PC-3 (cell line): ENCODE measurements around the gene TGIF1. TPM values are rescaled to one million over a fixed set of nuclear protein-coding genes. Genes with fewer than 3 reads are reported as not detected.

ENCODE experiments used
- ATAC-seq: fragments of 200-7000 bp; cut with Tn5 transposase; 2 replicates; pipeline ENCODE4 v1.9.1; 2020; ENCODE audit warnings: mild to moderate bottlenecking, moderate library complexity
- Bru-seq: library from RNA; stranded (reverse); fragments of 400-500 nt; gene quantifications from one replicate; lab custom pipeline; 2021; lab: Mats Ljungman, UMichigan
- BruChase-seq, 2 experiments: library from RNA; stranded (reverse); fragments of 400-500 nt; gene quantifications; one replicate each; lab custom pipeline; 2021; lab: Mats Ljungman, UMichigan
- BruUV-seq: library from RNA; stranded (reverse); fragments of 400-500 nt; replicated peaks from 2 replicates; lab custom pipeline; 2021; lab: Mats Ljungman, UMichigan
- CTCF ChIA-PET: fragments of 300-600 bp; sonication (Branson Sonifier 250); formaldehyde crosslinking; loops from one replicate; lab custom pipeline; 2022; ENCODE audit warnings: antibody characterized with exemption; lab: Charles Lee
- POLR2A ChIA-PET: fragments of 300-600 bp; sonication (Branson Sonifier 250); formaldehyde crosslinking; loops from one replicate; lab custom pipeline; 2022; ENCODE audit warnings: antibody characterized with exemption; ENCODE audit not compliant: unreplicated experiment; lab: Charles Lee
- DNase-seq: peaks from one replicate; pipeline ENCODE4 v3.0.0-alpha.2; 2015
- H2AFZ ChIP-seq: fragments of 300-600 bp; sonication (generic); 2 replicates; pipeline ENCODE4 v1.6.0; 2016; ENCODE audit warnings: antibody characterized with exemption, low read length
- H3F3A ChIP-seq: fragments of 300-600 bp; sonication (generic); one replicate; pipeline ENCODE4 v1.6.0; 2017; ENCODE audit warnings: antibody characterized with exemption, low read length, control low read depth, mild to moderate bottlenecking; ENCODE audit not compliant: unreplicated experiment
- H3K27ac ChIP-seq: fragments of 300-600 bp; sonication (generic); 2 replicates; pipeline ENCODE4 v1.5.1; 2016; ENCODE audit warnings: mild to moderate bottlenecking, low read length
- H3K27me3 ChIP-seq: fragments of 300-600 bp; sonication (generic); 2 replicates; pipeline ENCODE4 v1.6.1; 2016; ENCODE audit warnings: low read length, mixed read lengths
- H3K36me3 ChIP-seq: fragments of 300-600 bp; sonication (generic); 2 replicates; pipeline ENCODE4 v1.6.1; 2016; ENCODE audit warnings: low read depth, mixed run types, low read length, mixed read lengths
- H3K4me1 ChIP-seq: fragments of 300-600 bp; sonication (generic); 2 replicates; pipeline ENCODE4 v1.5.1; 2016; ENCODE audit warnings: low read length; ENCODE audit not compliant: insufficient read depth
- H3K4me2 ChIP-seq: fragments of 300-600 bp; sonication (generic); 2 replicates; pipeline ENCODE4 v1.6.0; 2016; ENCODE audit warnings: low read length
- H3K4me3 ChIP-seq: fragments of 300-600 bp; sonication (generic); 2 replicates; pipeline ENCODE4 v1.5.1; 2016; ENCODE audit warnings: mild to moderate bottlenecking, low read length, mixed read lengths
- H3K79me2 ChIP-seq: fragments of 300-600 bp; sonication (generic); 2 replicates; pipeline ENCODE4 v1.6.1; 2017; ENCODE audit warnings: low read length, mixed read lengths
- H3K9ac ChIP-seq: fragments of 300-600 bp; sonication (generic); 2 replicates; pipeline ENCODE4 v1.6.0; 2016; ENCODE audit warnings: mild to moderate bottlenecking, low read length
- H3K9me2 ChIP-seq: fragments of 300-600 bp; sonication (generic); replicated peaks from 2 replicates; pipeline ENCODE4 v1.6.1; 2016; ENCODE audit warnings: mixed run types, low read length, mixed read lengths
- H3K9me3 ChIP-seq: fragments of 300-600 bp; sonication (generic); 2 replicates; pipeline ENCODE4 v1.6.1; 2016; ENCODE audit warnings: low read length, mixed read lengths
- H4K20me1 ChIP-seq: fragments of 300-600 bp; sonication (generic); 2 replicates; pipeline ENCODE4 v1.6.1; 2016; ENCODE audit warnings: low read length, mixed read lengths
- CTCF ChIP-seq: fragments of 300-600 bp; sonication (generic); conservative IDR thresholded peaks from 2 replicates; pipeline ENCODE4 v1.5.1; 2017; ENCODE audit warnings: antibody characterized with exemption, low read depth, mild to moderate bottlenecking, low read length
- EZH2 ChIP-seq: fragments of 300-600 bp; sonication (generic); IDR thresholded peaks from one replicate; pipeline ENCODE4 v1.6.1; 2017; ENCODE audit warnings: antibody characterized with exemption, mild to moderate bottlenecking, low read length; ENCODE audit not compliant: unreplicated experiment
- EZH2phosphoT487 ChIP-seq: fragments of 300-600 bp; sonication (generic); IDR thresholded peaks from 2 replicates; pipeline ENCODE4 v1.6.1; 2018; ENCODE audit warnings: mild to moderate bottlenecking, antibody characterized with exemption, low read length, borderline replicate concordance
- intact Hi-C: fragments of 100-400 bp; cut with micrococcal nuclease; formaldehyde crosslinking; loops from 2 replicates; pipeline ENCODE4 v1.9.0; 2023
- long read RNA-seq: library from polyadenylated mRNA; unstranded; transcript quantifications from one replicate; pipeline ENCODE4 v2.0.0, GENCODE V29; 2021; ENCODE audit not compliant: unreplicated experiment
- total RNA-seq: library from RNA; depleted of rRNA; stranded (reverse); fragments of >200 nt; gene quantifications from 2 replicates; pipeline ENCODE4 v1.2.3, GENCODE V29; 2014; rRNA removed

Gene TGIF1
- total RNA-seq (101 and 114 TPM in 2 replicates), Bru-seq, nascent RNA (percentile 94 among the genes with signal in this experiment), BruChase-seq, experiment 1, labeled RNA remaining after a 6-hour chase (percentile 65 among the genes with signal in this experiment), BruChase-seq, experiment 2, labeled RNA remaining after a 2-hour chase (percentile 78 among the genes with signal in this experiment)
- long read RNA-seq, transcript TGIF1-208 (2 exons, 2,214 nt), result minor isoform, 10 of 225 reads
- long read RNA-seq, transcript TGIF1-207 (4 exons, 1,585 nt), result minor isoform, 12 of 225 reads
- long read RNA-seq, transcript TGIF1-202 (3 exons, 2,076 nt), result major isoform, 163 of 225 reads
- long read RNA-seq, partial matches to known transcripts, result 0 of 225 reads
- long read RNA-seq, other reads (novel, unspliced or antisense), result 27 of 225 reads

DNA sequence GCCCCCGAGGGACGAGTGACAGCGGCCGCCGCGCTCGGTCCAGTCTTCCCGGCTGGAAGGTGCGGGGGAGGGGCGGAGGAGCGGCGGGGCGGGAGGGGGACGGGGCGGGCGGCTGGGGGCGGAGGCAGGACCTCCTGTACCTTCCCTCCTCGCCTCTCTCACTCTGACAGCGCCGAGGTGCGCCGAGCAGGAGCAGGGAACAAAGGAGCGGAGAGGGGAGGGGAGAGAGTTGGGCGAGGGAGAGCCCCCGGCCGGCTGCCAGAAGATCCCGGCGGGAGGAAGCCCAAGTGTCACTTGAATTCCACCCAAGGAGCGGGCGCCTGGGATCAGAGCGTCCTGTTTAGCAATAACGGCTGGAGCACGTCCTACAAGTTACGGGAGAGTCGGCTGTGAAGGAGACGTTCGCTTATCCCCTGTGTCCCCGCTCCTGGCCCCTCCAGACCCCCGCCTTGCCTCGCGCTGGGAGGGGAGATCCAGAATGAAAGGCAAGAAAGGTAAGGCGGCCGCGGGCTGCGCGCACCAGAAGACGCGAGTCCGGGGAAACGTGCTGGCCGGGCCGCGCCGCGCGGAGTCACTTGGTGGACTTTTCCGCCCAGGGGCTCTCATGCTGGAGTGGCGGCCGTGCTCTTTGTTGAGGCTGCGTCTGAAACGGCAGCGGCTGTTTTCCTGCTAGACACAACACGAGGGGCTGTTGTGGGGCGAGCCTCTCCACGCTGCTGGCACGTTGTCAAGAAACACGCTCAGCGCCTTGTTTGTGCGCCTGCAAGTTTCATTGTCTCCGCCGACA, at the start of gene TGIF1:
TGIF1 (plus strand) TSS at position 161 of the 787 bp plus-strand sequence; CDS start at position 479, 318 bp downstream.
- Histone ChIP-seq H3K9ac (peak within 1 kb of the TSS; percentile 97), H2AFZ (peak within 1 kb of the TSS; percentile 52), H3F3A (peaks cover 8% of the 10 kb centered on the region), H3K27me3 (no peaks in the 10 kb centered on the region), H3K36me3 (no peaks in the 10 kb centered on the region), H3K4me2 (peak within 1 kb of the TSS; percentile 91), H3K4me3 (peak within 1 kb of the TSS; percentile 96), H3K79me2 (peaks cover 63% of the 10 kb centered on the region), H3K9me2 (no peaks in the 10 kb centered on the region), H3K4me1 (peaks cover 25% of the 10 kb centered on the region), H4K20me1 (peaks cover 24% of the 10 kb centered on the region), H3K27ac (peak within 1 kb of the TSS; percentile 95), H3K9me3 (no peaks in the 10 kb centered on the region)
- intact Hi-C loops, result loop anchor here (5.0 to 10.0 kb wide), 2 partner anchors 325 to 438 kb away; partner anchors contain the start of gene LPIN2
- TF ChIP-seq EZH2 (no peak), EZH2phosphoT487 (no peak), CTCF (no peak)
- peak; percentile 81 for DNase-seq
- ChIA-PET POLR2A (interaction anchor here (0.6 to 1.0 kb wide), 3 partner anchors 144 to 174 kb away, joined by 4 to 10 read pairs (median 9); no protein-coding TSS in a partner anchor), CTCF (no interaction called here)
- TSS peak; percentile 25 for BruUV-seq
- ATAC-seq, result peak; percentile 31

DNA sequence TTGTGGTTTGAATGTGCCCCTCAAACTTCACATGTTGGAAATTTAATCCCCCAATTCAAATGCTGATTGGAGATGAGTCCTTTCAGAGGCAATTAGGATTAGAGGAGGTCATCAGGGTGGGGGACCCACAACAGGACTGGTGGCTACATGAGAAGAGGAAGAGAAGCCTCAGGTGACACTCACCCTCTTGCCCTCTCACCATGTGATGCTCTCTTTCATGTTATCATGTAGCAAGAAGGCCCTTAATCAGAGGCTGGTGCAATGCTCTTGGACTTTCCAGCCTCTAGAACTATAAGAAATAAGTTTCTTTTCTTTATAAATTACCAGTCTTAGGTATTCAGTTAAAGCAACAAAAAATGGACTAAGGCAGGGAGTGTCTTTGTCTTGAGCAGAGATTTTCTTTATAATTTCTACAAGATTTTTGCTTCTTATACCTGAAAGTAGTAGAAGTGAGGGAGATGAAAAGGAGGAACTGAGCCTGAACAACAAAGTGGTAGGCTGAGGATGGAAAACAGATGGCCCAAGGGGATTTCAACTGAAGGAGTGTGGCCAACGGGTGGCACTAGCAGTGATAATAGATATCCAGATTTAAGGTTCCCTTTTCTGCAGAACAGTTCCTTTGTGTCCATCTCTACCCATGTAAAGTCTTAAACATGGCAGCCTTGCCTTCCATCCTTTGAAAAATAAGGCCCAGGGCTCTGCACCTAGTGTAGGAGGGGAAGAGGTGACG, 49.2 kb upstream of the TGIF1 start:
- DNase-seq, result no peak
- Histone ChIP-seq H3F3A (no peaks in the 10 kb centered on the region), H3K4me2 (no peak overlapping the region), H3K27me3 (no peaks in the 10 kb centered on the region), H3K79me2 (no peaks in the 10 kb centered on the region), H4K20me1 (no peaks in the 10 kb centered on the region), H3K9me3 (no peaks in the 10 kb centered on the region), H3K4me1 (peaks cover 16% of the 10 kb centered on the region), H3K36me3 (no peaks in the 10 kb centered on the region), H3K9me2 (no peaks in the 10 kb centered on the region), H3K27ac (no peak overlapping the region), H3K9ac (no peak overlapping the region), H3K4me3 (no peak overlapping the region), H2AFZ (no peak overlapping the region)
- POLR2A ChIA-PET, result no interaction called here
- intact Hi-C loops, result no loop called here
- no peak for ATAC-seq
- CTCF ChIA-PET, result no interaction called here
- BruUV-seq, result no TSS peak
- no peak for TF ChIP-seq EZH2
- TF ChIP-seq CTCF, result no peak
- no peak for TF ChIP-seq EZH2phosphoT487
